GM21717 (cell line): Measurements from ENCODE around the gene DNAJC7.
"Not testable (repeated sequence)": the region's sequence is repeated elsewhere in the genome, so short reads cannot be mapped to it uniquely, and the experiment has no call there.

ENCODE experiments used
- ATAC-seq: cut with Tn5 transposase; IDR thresholded peaks from one replicate; pipeline ENCODE4 v1.9.1; 2021; ENCODE audit warnings: mild to moderate bottlenecking, moderate library complexity; ENCODE audit not compliant: unreplicated experiment

Gene DNAJC7

DNA sequence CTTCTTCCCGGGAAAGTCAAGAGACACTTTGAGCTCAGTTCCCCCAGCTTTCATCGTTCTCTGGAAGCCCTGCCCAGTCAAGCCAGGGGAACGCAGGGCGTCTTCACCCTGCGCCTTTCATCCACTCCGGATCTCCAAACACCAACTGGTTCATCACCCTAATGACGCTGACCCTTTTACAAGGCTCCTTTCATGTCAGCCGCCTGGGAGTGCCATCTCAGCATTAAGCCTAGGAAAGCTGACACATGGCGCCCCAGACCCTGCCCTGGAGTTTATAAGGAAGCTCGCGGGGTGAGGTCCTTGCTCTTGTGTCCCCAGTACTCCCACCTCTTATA lies 594 bp upstream of the DNAJC7 start:
- no peak for ATAC-seq

DNA sequence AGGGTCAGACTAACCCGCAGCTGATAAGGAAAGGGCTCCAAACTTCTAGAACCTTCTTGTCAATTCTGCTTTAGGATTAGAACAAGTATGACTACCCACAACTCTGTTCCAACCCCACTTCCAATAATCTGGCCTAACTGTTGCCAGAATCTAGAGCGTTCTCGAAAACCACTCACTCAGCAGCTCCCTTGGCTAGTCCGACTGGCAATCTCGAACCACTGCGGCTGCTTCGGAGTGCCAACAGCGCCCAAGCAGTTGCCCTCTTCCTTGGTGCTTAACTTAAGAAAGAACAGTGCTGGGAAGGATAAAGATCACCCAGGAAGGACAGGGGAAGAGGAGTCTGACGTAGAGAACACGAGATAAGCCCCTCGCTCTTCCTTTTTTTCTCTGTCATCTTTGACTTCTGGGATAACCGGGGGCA lies 818 bp downstream of the DNAJC7 start:
- no peak for ATAC-seq

DNA sequence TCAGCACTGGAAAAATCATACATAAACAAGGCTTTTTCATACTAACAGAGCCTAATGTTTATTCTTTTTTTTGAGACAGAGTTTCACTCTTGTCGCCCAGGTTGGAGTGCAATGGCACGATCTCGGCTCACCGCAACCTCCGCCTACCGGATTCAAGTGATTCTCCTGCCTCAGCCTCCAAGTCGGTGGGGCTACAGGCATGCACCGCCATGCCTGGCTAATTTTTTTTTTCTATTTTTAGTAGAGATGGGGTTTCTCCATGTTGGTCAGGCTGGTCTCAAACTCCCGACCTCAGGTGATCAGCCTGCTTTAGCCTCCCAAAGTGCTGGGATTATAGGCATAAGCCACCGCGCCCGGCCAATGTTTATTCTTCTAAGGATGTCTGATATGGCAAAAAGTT lies 3.5 kb downstream of the DNAJC7 start:
- not testable (repeated sequence) for ATAC-seq

DNA sequence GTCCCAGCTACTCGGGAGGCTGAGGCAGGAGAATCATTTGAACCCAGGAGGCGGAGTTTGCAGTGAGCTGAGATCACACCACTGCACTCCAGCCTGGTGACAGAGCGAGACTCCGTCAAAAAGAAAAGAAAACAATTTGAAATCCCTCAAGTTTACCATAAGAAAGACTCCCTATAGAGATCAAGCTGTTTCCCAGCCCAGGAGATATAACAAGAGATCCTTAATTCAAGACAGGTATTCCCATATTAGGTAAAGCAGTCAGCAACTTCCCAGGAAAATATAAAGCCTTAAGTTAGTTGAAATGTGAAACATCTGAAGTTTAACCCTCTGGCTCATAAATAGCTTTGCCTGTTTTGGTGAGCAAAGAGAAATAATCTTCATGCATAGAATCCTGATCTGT lies 4.9 kb downstream of the DNAJC7 start:
- not testable (repeated sequence) for ATAC-seq

DNA sequence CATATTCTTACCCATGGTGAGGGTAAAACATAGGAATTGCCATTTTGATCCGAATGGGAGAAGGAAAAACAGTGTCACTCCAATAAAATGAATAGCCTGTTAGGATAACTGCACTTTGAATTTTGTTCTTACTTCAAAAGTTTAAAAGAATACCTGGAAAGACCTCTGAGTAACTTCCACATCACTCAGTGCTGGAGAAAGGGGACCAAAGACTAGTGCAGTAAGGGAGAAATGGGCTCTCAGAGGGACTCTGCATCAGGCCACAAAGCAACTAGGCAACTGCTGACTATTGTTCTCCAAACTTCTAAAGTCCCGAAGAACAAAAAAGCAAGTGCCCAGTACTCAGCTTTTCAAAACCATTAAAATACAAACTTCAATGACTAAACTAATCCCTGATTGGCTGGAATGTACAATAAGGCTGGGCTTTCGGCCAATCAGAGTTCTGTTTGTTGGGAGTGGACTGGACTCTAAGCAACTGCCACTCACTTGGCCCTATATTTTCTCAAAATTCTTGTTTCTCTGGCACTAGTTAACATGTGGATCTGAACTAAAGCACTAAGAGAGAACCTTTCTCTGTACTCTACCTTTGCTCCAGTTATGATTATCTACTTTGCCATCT lies 6.2 kb downstream of the DNAJC7 start:
- no peak for ATAC-seq

DNA sequence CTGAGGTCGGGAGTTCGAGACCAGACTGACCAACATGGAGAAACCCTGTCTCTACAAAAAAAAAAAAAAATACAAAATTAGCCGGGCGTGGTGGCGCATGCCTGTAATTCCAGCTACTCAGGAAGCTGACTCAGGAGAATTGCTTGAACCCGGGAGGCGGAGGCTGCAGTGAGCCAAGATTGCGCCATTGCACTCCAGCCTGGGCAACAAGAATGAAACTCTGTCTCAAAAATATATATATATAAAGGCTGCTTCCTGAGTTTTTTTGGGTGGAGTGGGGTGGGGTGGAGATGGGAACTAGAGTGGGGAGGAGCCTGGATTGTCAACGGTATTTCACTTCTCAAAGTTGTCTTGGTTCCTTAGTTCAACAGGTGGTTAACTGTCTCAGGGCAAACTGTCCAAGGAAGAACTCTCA lies 7.0 kb downstream of the DNAJC7 start:
- not testable (repeated sequence) for ATAC-seq

DNA sequence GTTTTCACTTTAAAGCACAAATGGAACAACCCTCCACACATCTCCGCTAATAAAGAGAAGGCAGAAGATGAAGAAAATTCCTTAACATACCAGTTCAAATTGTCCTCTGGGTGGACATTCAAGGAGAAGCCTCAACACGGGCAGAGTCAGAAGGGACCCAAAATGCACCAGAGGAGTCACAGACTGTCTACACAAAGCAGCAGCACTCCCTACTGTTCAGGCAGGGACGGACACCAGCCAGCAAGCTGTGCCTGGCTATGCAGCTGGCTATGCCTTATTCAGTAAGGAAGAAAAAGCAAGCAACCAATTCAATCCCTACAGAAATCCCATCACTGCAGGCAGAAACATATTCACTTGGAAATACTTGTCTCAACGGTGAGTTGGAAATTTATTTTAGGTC lies 8.1 kb downstream of the DNAJC7 start:
- ATAC-seq, result no peak

DNA sequence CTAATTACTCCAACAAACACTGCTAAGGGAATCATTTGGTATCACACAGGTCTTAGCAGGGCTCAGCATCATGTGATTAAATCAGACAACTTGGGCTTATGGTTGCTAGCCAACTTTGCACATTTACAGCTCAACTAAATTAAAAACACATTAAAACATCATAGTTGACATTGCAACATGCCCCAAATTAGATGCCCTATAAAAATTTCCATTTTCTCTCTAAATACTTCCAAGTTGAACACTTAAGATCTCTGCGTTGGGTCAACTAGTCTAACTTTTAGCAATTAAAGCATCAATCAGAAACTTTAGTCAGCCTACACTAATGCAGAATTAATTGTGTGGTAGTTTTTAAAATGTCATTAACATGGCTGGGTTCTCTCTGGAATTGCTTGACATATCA lies 12.1 kb downstream of the DNAJC7 start:
- ATAC-seq, result no peak

DNA sequence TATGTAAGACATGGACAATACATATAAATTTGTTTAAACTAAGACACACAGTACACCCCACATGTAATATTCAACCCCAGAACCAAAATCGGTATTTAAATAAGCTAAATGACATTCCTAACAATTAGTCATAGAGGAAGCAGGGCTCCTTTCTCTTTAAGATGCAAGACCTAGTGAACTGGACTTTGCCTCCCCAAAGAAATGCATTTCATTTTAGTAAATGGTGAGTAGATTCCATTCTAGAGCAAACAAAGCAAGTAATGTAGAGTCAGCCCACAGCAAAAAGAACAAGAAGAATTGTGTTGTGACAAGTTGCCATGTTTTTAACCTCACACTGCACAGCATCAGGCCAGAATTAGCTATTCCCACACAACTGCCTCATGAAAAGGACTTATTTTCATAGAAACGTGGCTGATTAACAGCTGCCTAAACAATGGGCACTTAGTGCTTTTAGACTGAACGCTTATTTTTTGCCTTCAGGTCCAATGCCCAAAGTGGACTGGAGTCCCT lies 14.4 kb downstream of the DNAJC7 start:
- no peak for ATAC-seq

DNA sequence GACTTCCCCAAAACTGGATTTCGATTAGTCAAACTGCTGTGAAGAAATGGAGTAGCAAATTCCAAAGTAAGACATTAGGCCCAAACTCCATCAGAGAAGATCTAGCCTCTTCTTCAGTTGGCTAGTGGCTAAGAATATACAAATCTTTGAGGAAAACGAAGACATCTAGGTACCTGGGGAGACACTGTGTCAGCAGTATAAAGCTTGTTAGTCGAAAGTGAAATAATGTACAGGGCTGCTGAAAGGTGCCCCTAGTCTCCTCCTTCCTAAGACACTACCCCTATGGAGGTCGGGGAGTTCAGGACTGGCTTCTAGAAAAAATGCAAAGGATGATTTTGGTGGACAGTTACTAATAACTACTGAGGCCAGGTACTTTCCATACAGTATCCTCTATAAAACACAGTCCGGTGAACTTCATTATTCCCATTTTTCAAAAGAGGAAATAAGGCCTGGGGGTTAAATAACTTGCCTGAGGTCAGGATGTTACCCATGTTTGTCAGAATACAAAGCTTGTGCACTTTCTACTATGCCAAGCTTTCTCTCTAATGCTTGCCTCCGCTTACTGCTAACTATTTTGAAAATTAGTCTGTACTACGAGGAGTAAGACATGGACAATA lies 15.0 kb downstream of the DNAJC7 start:
- ATAC-seq, result no peak

DNA sequence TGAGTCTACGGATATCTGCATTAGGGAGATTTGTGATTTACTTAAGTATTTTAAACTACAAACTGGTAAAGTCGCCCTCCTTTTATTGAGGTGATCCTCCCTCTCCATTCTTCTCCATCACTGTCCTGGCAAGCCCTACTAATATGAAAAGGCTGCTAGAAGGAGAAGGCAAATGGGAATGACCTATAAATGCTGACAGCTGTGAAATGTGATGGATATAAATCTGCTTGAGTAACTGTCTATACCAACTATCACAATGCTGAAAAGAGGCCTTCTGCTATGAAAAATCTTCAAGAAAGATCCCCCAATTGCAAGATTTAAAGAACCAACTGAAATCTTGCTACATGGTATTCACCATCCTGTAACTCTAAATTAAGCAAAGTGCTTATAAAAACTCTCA lies 15.5 kb downstream of the DNAJC7 start:
- ATAC-seq, result no peak

DNA sequence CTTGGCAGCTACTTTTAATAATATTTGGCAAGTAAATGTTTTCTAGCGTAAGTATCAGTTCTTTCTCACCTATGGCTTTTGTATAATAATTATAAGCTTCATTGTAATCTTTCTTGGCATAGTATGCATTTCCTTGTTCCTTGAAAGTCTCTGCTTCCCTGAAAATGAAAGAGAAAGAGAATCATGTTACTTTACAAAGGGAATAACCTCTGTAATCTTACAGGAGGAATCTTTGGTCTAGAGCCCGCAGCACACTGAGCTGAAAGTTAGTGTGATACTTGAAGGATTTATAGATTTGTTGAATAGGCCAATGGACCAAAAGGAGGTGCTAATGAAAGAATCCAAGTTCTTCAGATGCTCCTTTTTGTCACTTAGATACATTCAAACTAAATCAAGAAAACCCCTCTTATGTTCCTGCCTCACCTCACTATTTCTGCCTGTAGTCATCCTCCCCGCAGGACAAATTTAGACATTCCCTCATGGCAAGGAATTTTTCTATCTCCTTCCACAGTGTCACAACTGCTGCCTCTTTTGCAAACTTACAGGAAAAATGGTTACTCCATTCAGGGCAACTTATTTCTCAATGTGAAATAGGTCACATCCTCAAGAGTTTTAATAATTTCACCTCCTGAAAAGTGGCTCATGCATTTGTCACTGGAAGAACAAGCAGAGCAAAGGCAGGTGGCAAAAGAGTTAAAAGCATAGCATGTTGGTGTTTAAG lies 16.7 kb downstream of the DNAJC7 start:
- no peak for ATAC-seq

DNA sequence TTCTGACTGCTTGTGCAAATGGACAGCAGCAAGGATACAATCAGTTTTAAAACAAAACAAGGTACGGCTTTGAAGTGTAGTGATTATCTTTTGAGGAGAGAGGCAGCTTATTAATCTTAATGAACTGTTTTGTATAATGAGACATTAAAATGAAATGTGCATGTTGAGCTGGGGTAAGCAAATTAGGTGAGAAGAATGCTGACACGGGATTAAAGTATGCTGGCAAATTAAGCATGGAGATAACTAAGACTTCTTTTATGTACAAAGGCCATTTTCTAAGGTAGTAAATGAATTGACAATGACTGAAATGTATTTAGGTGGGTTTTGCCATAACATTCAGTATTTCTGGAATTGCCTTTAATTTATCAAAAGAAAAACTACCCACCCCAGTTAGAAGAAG lies 18.7 kb downstream of the DNAJC7 start:
- ATAC-seq, result no peak

DNA sequence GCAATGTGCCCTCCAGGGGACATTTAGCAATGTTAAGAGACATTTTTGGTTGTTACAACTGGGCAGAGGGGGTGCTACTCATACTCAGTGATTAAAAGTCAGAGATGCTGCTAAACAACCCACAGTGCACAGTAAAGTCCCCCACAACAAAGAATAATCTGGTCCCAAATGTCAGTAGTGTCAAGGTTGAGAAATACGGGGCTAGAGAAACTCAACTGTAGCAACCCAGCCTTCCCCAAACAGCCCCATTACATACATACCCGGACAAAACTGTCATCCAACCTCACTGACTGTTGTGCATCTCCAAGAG lies 20.4 kb downstream of the DNAJC7 start:
- ATAC-seq, result no peak

DNA sequence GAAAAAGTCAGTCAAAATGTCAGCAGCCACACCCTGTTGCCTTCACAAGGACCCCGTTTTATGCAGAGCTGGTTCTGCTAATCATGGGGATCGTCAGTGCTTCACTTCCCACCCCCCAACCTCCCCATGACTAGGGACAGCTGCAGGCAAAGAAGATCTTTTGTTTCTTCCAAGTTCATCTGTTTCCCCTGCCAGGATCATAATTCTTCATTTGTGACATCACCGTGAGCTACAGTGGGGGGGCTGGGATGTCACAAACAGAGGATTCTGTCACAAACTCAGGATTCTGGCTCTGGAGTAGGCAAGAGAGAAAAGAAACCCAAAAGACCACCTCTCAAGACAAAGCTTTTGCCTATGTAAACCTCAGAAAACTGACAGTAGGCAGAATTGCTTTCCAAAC lies 24.7 kb downstream of the DNAJC7 start:
- ATAC-seq, result no peak

DNA sequence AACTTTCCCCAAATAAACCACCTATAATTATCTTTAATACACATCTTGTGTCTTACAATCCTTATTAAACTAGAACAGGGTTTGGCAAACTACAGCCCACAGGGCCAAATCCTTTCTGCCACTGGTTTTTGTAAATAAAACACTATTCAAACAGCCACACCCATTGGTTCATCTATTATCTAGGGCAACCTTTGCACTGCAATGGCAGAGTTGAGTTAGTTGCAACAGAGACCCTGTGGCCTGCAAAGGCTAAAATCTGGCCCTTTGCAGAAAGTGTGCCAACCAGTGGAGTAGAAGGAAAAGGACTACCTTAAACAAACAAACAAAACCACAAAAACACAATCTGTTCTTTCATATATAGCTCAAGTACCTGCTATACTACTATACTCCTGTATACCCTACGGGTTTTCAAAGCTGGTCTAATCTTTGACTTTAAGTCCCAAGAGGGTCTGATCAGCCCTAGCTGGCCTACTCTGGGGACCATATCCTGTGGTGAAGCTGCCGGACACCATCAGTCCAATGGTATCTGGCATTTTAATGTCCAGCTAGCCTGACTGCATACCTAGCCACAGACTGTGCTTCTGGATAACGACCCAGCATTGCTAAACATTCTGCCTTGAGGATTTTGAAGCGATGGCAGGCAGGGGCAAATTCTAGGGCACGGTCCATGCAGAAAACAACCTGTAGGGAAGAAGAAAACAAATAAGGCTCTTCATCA lies 27.4 kb downstream of the DNAJC7 start:
- no peak for ATAC-seq

DNA sequence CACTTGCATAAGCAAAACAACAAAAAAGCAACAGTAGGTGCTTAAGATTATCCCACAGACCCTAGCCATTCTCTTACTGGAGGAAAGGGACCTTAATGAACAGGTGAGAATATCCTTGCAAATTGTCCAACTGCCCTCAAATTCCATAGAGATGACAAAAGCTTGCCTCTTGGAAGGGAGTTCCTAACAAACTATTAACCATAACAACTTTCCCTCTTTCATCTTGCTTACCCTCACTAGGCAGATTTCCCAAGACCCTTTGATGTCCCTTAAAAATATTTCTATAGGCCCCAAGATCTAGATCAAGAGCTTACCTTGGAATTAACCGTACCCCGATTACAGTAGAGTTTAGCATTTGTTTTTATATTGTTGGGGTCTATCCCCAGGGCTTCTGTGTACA lies 28.8 kb downstream of the DNAJC7 start:
- no peak for ATAC-seq

DNA sequence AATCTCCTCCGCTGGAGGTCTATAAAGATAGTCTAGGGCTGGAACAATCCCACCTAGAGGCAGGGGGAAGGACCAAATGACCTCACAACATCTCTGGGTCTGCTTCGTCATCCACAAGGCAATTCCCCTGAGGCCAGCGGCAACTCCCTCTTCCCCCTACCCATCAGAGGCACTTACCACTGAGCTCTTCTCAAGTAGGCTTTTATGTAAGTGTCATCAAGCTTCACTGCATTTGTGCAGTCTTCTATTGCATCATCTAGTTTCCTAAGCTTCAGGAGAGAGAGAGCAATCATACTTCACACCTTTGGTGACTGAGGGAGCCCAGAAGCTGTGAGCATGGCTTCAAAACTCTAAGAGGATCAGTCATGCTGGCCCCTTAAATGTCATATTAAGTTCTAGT lies 29.6 kb downstream of the DNAJC7 start:
- no peak for ATAC-seq

DNA sequence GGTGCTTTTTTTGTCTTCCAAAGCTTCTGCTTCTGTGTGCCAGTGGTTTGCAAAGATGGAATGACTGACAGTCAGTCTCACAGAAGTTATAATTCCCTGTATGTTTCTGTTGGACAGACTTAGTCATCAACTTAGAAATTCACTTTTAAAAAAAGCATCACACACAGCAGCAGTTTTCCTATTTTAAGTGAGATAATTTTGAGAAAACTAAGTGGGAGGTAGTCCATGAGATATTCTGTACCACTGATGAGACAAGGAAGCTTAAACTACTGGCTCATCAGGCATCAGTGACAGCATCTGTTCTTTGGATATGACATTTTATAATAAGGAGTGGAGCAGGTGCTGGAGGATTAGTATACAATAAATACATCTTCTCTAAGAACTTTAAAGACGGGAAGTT lies 30.6 kb downstream of the DNAJC7 start:
- no peak for ATAC-seq

DNA sequence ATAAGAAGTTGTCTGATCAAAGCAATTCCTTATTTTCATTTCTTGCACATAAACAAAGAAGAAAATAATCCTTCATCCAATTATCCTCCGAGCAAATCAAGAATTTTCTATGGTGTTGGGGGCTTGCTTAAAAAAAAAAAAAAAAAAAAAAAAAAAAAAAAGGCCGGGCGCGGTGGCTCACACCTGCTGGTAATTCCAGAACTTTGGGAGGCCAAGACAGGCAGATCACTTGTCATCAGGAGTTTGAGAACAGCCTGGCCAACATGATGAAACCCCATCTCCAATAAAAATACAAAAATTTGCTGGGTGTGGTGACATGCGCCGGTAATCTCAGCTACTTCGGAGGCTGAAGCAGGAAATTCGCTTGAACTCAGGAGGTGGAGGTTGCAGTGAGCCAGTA lies 31.3 kb downstream of the DNAJC7 start:
- no peak for ATAC-seq

DNA sequence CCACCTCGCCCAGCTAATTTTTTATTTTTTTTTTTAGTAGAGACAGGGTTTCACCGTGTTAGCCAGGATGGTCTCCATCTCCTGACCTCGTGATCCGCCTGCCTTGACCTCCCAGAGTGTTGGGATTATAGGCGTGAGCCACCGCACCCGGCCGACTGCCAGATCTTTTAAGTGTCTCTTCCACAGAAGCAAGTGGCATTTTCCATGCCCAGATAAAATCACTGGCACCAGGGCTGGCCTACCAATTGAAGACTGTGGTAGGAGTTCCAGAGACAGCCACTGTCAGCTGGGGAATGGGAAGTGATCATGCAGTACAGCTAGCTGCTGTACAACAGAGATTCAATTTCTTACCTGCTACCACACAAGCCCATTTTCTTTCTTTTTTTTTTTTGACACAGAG lies 32.8 kb downstream of the DNAJC7 start:
- no peak for ATAC-seq
